GM19463 (cell line): Measurements from ENCODE around the gene LAMA2.
"Not testable (repeated sequence)": the region's sequence is repeated elsewhere in the genome, so short reads cannot be mapped to it uniquely, and the experiment has no call there.

Experiments used
- ATAC-seq: cut with Tn5 transposase; IDR thresholded peaks from one replicate; pipeline ENCODE4 v1.9.1; 2021; ENCODE audit warnings: mild to moderate bottlenecking, moderate library complexity; ENCODE audit not compliant: unreplicated experiment

LAMA2 gene

GRCh38 chr6:129115471-129115870 lies 232.5 kb downstream of the LAMA2 start:
- no peak for ATAC-seq

DNA sequence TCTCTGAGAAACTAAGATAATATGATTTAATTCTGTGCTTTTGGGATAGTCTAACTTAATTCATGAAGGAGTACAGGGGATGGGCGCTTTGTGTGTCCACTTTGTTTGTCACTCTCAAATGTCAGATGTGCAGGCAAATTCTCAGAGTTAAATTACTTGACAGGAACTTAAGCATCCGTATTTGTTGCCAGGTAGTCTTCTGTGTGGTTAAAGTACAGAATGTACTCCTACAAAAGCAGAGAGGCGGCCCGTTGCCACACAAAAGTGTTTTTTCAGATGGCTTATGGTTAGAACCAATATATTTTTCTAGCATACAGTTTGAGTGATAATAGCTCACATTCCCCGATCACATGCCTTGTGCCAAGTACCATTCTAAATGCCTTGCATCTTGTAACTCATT lies 234.4 kb downstream of the LAMA2 start:
- ATAC-seq, result no peak

GRCh38 chr6:129120856-129121638 lies 238.1 kb downstream of the LAMA2 start:
- ATAC-seq, result no peak

DNA sequence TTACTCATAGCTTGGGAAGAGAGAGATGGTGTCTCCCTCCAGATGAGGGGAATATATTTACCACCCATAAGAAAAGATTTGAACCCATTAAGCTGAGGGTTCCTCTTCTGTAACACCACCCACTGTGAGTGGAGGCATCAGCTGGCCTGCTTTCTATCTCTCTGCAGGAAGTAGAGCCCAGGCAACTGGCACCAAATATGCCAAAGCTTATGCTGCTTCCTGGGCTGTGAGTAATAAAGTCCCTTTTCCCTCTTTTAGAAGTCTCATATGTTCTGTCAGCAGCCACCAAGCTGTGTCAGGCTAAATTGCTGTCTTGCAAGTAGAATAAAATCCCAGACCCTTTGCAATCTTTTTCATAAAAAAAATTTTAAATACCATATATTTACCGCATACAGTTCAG lies 241.4 kb downstream of the LAMA2 start:
- ATAC-seq, result no peak

DNA sequence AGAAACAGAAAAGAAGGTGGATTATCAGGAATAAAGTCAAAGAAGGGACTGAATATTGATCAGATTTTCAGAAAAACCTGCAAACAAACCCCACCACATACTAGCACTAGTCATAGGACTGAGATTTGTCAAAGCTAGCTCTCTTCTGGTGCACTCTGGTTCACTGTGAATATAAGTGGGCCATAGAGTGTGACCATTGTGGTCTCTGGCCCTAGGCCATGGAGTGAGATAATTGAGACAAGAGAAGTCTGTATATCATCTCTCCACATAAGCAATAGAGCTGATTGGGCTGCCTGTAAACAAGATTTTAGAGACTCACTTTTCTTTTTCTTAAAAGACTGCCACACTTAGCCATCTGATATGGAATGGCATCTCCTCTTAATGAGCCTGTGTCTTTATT lies 247.2 kb downstream of the LAMA2 start:
- ATAC-seq, result no peak

DNA sequence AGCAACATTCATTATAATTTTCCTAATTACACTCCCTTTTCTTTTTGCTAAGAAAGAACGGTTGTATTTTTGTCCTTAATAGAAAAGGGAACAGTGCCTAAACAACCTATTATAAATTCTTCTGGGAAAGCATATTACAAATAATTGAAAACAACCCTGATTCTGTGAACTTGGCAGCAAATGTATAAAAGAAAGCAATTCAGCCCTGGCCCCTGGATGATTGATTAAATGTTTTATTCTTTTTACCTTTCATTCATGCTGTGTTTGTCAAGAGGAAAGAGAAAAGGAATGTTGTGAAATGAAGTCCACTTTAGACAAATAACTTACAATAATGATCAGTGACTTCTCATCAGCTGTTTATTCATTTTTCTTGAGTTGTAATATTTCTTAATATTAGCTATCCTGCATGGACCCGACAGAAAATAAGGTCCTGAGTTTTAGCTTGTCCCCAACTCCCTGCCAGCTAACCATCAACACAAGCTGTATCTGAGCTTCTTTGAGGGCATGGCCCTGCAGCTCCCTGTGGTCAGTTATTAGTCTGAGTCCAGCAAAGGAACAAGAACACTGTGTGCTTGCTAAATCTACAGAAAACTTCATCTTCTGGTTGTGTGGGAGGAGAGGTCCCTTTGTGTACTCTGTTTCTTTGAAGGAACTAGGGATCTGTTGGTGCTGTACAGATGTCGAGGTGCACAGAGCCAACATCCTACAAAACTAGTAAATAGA lies 248.2 kb downstream of the LAMA2 start:
- ATAC-seq, result no peak

- no peak for ATAC-seq
These were observed 250.8 kb downstream of the LAMA2 start for GRCh38 chr6:129133770-129134192.

GRCh38 chr6:129134535-129134934 lies 251.6 kb downstream of the LAMA2 start:
- ATAC-seq, result no peak

DNA sequence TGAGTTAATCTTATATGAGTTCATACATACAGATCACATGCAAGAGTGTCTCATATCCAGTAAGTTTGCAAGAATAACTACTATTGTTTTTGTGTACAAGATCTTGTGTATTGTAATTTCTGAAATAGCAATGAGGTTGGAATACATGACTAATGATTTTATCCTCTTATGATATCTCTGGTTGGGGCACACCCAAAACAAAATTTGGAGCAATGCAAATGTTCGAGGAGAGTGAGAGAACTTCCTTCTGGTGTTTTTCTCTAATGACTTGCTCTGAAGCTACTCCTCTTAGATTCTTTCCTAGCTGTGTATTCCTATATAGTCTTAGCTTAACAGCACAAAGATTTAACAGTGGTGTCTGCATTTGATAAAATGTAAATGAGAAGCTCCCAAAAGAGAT lies 252.5 kb downstream of the LAMA2 start:
- ATAC-seq, result no peak

DNA sequence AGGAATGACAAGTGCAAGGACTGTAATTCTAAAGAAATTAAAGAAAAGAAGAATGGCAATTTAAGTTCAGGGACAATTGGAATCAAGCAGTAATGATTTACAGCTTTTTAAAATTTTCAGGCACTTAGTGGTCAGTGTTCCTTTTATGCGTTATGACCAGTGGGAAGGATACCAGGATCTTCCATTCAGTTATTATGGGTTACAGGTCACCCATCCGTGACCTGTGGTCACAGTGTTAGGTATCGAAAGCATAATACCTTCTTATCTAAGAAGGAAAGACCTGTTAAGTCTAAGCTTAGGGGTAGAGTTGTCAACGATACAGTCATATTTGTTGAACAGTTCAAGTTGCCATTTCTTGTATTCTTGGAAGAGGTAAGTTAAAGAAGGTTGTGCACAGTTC lies 253.8 kb downstream of the LAMA2 start:
- ATAC-seq, result no peak

- ATAC-seq, result no peak
These were observed 255.9 kb downstream of the LAMA2 start for GRCh38 chr6:129138739-129139405.

DNA sequence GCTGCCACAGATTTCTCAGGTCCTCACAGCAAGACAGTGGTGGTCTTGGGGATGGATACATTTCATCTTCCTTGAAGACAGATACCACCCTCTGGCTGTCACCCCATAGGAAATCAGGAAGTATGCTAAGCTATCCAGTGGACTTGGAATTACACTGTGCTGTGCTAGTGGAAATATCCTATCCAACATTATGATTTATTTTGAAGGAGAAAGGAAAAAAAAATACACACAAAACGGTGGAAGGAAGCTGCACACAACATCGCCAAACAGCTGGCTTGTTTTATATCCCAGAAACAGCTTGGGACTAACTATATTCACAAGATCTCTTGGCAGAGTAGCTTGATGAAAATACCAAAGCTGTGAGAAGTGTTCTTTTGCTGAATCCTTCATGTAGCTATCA lies 257.6 kb downstream of the LAMA2 start:
- ATAC-seq, result no peak

GRCh38 chr6:129141499-129141898 lies 258.6 kb downstream of the LAMA2 start:
- ATAC-seq, result no peak

DNA sequence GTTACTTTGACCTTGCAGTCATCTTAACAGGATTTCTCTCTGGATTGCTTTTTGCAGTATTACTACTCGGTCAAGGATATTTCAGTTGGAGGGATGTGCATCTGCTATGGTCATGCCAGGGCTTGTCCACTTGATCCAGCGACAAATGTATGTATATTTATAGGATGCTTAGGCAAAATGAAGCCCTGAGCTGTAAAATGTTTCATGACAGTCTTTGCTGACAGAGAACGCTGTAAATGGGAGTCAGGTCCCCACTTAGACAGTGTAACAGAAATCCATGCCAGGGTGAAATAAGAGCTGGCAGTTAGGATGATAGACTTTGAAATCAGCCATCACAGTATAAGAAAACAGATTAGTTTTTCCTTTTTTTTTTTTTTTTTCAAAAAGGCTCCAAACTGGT lies 264.0 kb downstream of the LAMA2 start:
- ATAC-seq, result no peak

- no peak for ATAC-seq
These were observed 267.6 kb downstream of the LAMA2 start for GRCh38 chr6:129150507-129150906.

DNA sequence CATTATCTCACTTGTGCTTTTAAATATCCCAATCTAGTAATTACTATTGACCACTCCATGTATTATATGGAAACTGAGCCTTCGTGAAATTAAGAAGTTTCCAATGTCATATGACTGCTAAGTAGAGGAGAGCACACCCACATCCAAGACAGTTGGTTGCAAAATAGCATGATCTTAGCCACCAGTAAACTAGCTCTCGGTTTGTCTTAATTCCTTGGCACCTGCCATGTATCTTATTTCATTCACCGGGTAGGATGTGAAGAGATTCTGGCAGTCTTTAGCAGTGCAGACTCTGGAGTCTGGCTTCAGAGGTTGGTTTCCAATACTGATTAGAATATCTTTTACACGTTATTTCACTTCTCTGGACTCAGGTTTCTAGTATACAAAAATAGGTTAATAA lies 270.3 kb downstream of the LAMA2 start:
- ATAC-seq, result no peak

- ATAC-seq, result not testable (repeated sequence)
These were observed 276.3 kb downstream of the LAMA2 start for GRCh38 chr6:129159242-129159641.

GRCh38 chr6:129162605-129163004 lies 279.7 kb downstream of the LAMA2 start:
- no peak for ATAC-seq

- ATAC-seq, result no peak
These were observed 280.6 kb downstream of the LAMA2 start for GRCh38 chr6:129163551-129163950.

- ATAC-seq, result no peak
These were observed 281.1 kb downstream of the LAMA2 start for GRCh38 chr6:129164032-129164431.

DNA sequence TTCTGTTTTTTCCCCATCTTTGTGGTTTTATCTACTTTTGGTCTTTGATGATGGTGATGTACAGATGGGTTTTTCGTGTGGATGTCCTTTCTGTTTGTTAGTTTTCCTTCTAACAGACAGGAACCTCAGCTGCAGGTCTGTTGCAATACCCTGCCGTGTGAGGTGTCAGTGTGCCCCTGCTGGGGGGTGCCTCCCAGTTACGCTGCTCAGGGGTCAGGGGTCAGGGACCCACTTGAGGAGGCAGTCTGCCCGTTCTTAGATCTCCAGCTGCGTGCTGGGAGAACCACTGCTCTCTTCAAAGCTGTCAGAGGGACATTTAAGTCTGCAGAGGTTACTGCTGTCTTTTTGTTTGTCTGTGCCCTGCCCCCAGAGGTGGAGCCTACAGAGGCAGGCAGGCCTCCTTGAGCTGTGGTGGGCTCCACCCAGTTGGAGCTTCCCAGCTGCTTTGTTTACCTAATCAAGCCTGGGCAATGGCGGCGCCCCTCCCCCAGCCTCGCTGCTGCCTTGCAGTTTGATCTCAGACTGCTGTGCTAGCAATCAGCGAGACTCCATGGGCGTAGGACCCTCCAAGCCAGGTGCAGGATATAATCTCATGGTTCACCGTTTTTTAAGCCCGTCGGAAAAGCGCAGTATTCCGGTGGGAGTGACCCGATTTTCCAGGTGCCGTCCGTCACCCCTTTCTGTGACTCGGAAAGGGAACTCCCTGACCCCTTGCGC lies 289.5 kb downstream of the LAMA2 start:
- ATAC-seq, result not testable (repeated sequence)
